ENCODE data around the gene IRF5.

Gene IRF5

GRCh38 chr7:128937647-128938543 lies at the start of gene IRF5:
IRF5 (plus strand) TSS chr7:128937927; CDS start chr7:128942082, 4,155 bp downstream.
- no peak for DNase-seq

- DNase-seq: no peak
These were observed 49.5 kb upstream of the IRF5 start for GRCh38 chr7:128888039-128888755.

GRCh38 chr7:128888756-128889095 lies 49.0 kb upstream of the IRF5 start:
- DNase-seq: no peak

GRCh38 chr7:128889121-128889520 lies 48.6 kb upstream of the IRF5 start:
- DNase-seq: no peak

GRCh38 chr7:128890306-128891109 lies 47.2 kb upstream of the IRF5 start:
- no peak for DNase-seq

GRCh38 chr7:128891110-128891941 lies 46.4 kb upstream of the IRF5 start:
- no peak for DNase-seq

- no peak for DNase-seq
These were observed 45.8 kb upstream of the IRF5 start for GRCh38 chr7:128891942-128892269.

- DNase-seq: no peak
These were observed 45.0 kb upstream of the IRF5 start for GRCh38 chr7:128892521-128893250.

GRCh38 chr7:128893251-128894100 lies 44.3 kb upstream of the IRF5 start:
- no peak for DNase-seq

- DNase-seq: no peak
These were observed 43.7 kb upstream of the IRF5 start for GRCh38 chr7:128894101-128894440.

- no peak for DNase-seq
These were observed 42.4 kb upstream of the IRF5 start for GRCh38 chr7:128895320-128895719.

- no peak for DNase-seq
These were observed 38.3 kb upstream of the IRF5 start for GRCh38 chr7:128899392-128899791.

GRCh38 chr7:128900237-128900636 lies 37.5 kb upstream of the IRF5 start:
- no peak for DNase-seq

- DNase-seq: no peak
These were observed 34.8 kb upstream of the IRF5 start for GRCh38 chr7:128902761-128903585.

GRCh38 chr7:128903621-128904361 lies 33.9 kb upstream of the IRF5 start:
- DNase-seq: no peak

- DNase-seq: no peak
These were observed 33.1 kb upstream of the IRF5 start for GRCh38 chr7:128904381-128905197.

- no peak for DNase-seq
These were observed 31.5 kb upstream of the IRF5 start for GRCh38 chr7:128906001-128906765.
